HUES48 (cell line): ENCODE results near the gene SIGLEC6.
A peak's percentile ranks its signal among the peaks of the same experiment; 100 is the strongest.

Source experiments
- H3K27ac ChIP-seq: one replicate; pipeline ENCODE4 v1.7.0; 2013; ENCODE audit warnings: low read depth, low read length, inconsistent platforms
- H3K27me3 ChIP-seq: 2 replicates; pipeline ENCODE4 v1.6.1; 2013; ENCODE audit warnings: mild to moderate bottlenecking, low read length; ENCODE audit not compliant: control insufficient read depth, insufficient read depth
- H3K36me3 ChIP-seq: 2 replicates; pipeline ENCODE4 v1.6.1; 2013; ENCODE audit warnings: low read length; ENCODE audit not compliant: control insufficient read depth, insufficient read depth
- H3K4me1 ChIP-seq: 2 replicates; pipeline ENCODE4 v1.6.1; 2013; ENCODE audit warnings: mild to moderate bottlenecking, low read length; ENCODE audit not compliant: control insufficient read depth, insufficient read depth
- H3K4me3 ChIP-seq: 2 replicates; pipeline ENCODE4 v1.5.1; 2013; ENCODE audit warnings: mild to moderate bottlenecking, low read depth, low read length
- H3K9ac ChIP-seq: 2 replicates; pipeline ENCODE4 v1.6.1; 2013; ENCODE audit warnings: mild to moderate bottlenecking, low read depth, low read length, moderate library complexity
- H3K9me3 ChIP-seq: 2 replicates; pipeline ENCODE4 v1.6.1; 2013; ENCODE audit warnings: low read length; ENCODE audit not compliant: control insufficient read depth, insufficient read depth

Gene SIGLEC6

DNA sequence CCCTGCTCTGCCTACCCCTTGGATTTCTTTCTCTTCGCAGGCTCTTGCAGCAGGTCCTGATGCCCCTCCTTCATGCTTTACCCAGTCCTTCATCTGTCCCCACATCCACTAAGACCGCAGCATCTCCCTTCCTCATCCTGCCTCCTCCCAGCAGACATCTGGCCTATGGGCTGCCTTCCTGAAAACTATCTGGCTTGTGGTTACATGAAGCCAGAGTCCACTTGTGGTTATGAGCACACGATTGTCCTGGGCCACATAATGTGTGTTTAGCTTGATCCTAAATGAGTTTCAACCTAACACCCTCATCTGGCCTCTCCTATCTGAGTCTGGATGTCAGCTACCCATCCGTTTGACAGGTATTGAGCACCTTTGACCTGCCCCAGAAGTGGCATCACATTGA lies 34.1 kb upstream of the SIGLEC6 start:
- no peaks in the 10 kb centered on the region; the same call in 1 of the 2 replicates for H3K27me3 ChIP-seq
- no peaks in the 10 kb centered on the region; the same call in none of the 2 replicates for H3K9me3 ChIP-seq
- no peaks in the 10 kb centered on the region for H3K36me3 ChIP-seq
- no peak overlapping the region for H3K27ac ChIP-seq
- H3K4me1 ChIP-seq = no peaks in the 10 kb centered on the region
- no peak overlapping the region for H3K4me3 ChIP-seq
- H3K9ac ChIP-seq = no peak overlapping the region

DNA sequence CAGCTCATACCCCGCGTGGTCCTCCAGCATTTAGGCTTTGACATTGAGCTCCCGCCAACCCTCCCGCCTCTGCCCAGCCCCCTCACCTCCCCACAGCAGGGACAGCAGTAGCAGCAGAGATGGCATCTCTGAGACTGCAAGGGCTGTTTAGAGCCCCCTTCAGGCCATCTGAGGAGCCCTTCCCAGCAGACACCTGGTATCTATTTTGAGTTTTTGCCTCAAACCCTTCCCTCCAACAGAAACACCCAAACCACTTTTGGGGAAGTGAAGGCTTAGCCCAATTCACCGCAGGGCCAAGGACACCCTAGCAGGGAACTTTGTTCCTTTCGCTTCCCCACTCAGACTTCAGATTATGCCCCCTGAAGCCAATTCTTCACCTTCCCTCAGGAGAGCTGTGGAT lies 33.3 kb upstream of the SIGLEC6 start:
- no peaks in the 10 kb centered on the region for H3K4me1 ChIP-seq
- H3K36me3 ChIP-seq = no peaks in the 10 kb centered on the region
- H3K9ac ChIP-seq = no peak overlapping the region
- H3K9me3 ChIP-seq = no peaks in the 10 kb centered on the region; the same call in none of the 2 replicates
- no peaks in the 10 kb centered on the region; the same call in 1 of the 2 replicates for H3K27me3 ChIP-seq
- no peak overlapping the region for H3K4me3 ChIP-seq
- H3K27ac ChIP-seq = no peak overlapping the region

DNA sequence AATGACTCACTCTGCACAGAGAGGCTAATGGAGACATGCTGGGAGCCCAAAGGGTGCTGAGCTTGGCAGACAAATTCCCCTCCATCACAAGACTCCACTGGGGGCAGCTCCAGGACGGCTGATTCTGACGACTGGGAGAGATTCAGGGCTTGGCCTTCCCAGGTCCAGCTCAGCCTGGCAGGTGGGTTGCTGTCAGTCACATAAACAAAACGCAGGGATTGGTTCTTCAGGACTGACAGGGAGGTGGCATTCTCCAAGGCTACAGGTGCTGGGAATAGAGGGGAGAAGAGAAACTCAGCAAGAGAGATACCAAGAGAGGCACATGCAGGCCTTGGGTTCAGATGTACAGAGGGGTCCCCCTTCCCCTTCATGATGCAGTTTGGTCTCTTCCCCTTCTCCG lies 28.9 kb upstream of the SIGLEC6 start:
- Histone ChIP-seq H3K9ac (no peak overlapping the region), H3K36me3 (no peaks in the 10 kb centered on the region), H3K27ac (no peak overlapping the region), H3K4me3 (no peak overlapping the region), H3K4me1 (no peaks in the 10 kb centered on the region), H3K27me3 (no peaks in the 10 kb centered on the region), H3K9me3 (peaks cover 3% of the 10 kb centered on the region)

DNA sequence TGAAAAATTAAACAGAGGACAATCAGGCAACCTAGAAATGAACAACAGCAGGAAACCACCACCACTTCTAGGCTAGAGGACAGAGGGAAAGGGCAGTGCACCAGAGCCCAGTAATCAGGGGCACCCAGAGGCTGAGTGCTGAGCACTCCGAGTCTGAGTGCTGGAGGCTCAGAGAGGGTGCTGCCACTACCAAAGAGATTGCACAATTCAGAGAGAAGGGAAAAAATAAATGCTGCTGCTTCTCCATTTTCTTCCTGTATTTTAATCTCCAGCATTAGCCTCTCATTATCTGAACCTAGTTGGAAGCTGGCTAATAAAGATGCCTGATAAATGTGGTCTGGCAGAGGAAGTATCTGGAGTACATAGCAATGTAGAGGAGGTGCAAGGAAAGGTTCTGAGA lies 27.8 kb upstream of the SIGLEC6 start:
- Histone ChIP-seq H3K9ac (no peak overlapping the region), H3K4me1 (no peaks in the 10 kb centered on the region), H3K4me3 (no peak overlapping the region), H3K27me3 (no peaks in the 10 kb centered on the region), H3K36me3 (no peaks in the 10 kb centered on the region), H3K27ac (no peak overlapping the region), H3K9me3 (peaks cover 3% of the 10 kb centered on the region)

DNA sequence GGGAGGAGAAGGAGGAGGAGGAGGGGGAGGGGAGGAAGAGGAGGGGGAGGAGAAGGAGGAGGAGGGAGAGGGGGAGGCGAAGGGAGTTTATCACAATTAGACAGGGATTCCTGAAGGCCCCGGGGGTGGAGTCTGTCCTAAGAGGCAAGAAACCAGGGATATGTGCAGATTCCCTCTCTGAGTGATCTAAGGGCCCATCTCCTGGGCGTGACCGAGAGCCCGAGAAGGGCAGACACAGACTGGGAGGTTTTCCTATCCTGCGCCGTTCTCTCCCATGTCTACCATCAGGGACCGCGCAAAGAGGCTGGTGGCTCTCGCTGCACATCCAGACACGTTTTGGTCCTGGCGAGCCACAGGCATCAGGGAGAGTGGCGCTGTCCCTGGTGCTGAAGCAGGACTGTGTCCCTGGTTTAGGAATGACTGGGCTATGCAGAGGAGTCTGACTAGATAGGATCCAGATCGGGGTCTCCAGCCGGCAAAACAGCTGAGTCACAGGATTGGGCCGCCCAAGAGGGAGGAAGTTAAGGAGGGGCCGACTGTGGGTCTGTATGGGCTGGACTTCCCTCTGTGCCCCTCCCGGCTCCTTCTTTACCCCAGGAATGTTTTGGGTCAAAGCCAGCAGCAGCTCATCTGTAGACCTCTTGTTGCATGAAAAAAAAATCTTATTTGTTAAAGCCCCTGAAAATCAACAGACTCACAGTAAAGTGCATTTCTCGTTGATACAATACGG lies 21.7 kb upstream of the SIGLEC6 start:
- Histone ChIP-seq H3K9ac (no peak overlapping the region), H3K9me3 (peaks cover 8% of the 10 kb centered on the region; the same call in 1 of the 2 replicates), H3K4me3 (peak overlapping the region; percentile 28; the same call in 1 of the 2 replicates), H3K27ac (no peak overlapping the region), H3K4me1 (0 out of 2 replicates have a peak, but pooled peaks cover 2% of the 10 kb centered on the region), H3K27me3 (no peaks in the 10 kb centered on the region), H3K36me3 (no peaks in the 10 kb centered on the region)

DNA sequence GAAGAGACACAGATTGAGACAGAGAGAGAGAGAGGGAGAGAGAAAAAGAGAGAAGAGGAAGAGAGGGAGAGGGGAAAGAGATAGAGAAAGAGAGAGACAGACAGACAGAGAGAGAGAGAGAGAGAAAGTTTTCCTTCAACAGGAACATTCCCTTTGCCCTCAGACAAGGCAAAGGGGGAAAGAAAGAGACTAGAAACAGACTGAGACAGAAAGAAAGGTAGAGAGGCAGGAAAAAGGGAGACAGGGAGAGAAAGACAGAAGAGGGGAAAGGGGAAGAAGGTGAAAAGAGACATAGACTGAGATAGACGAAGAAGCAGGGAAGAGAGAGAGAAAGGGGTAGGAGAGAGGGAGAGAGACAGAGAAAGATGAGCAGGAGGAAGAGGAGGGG lies 21.1 kb upstream of the SIGLEC6 start:
- Histone ChIP-seq H3K27ac (no peak overlapping the region), H3K27me3 (no peaks in the 10 kb centered on the region), H3K4me1 (0 out of 2 replicates have a peak, but pooled peaks cover 2% of the 10 kb centered on the region), H3K9me3 (peaks cover 8% of the 10 kb centered on the region; the same call in 1 of the 2 replicates), H3K4me3 (no peak overlapping the region), H3K9ac (no peak overlapping the region), H3K36me3 (no peaks in the 10 kb centered on the region)

DNA sequence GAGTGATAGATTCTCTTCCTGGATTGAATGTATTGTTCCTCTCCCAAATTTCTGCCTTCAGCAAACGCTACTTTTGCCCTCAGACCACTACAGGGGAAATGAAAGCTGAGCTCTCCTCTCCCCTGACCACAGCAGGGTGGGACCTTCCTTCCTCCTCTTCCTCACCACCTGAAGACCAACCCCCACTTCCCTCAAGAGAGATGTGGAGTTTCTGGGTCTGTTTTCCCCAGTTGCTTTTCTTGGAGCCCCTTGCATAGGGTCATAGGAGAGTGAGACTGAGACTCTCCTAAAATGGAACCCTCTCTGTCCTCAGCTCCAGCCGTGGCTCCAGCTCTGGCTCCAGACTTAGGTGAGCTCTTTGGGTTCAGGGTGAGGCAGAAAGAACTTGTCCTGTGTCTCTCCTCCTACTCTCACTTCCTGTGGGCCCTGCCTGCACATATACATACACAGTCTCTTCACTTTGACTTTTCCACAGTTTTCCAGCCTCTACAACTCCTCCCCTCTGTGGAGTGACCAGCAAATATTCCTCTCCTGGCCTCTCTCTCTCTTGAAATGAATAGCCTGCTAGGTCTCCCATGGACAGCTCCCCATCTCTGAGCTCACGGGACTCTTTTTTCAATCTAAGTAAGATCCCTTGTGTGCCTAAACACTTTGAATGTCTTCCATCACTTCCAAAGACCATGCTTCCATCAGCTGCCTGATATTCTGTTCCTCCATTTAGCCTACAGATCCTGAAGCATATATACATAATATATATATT lies 20.4 kb upstream of the SIGLEC6 start:
- Histone ChIP-seq H3K9me3 (peaks cover 8% of the 10 kb centered on the region; the same call in 1 of the 2 replicates), H3K9ac (no peak overlapping the region), H3K27me3 (no peaks in the 10 kb centered on the region), H3K4me1 (0 out of 2 replicates have a peak, but pooled peaks cover 2% of the 10 kb centered on the region), H3K27ac (no peak overlapping the region), H3K36me3 (no peaks in the 10 kb centered on the region), H3K4me3 (no peak overlapping the region)

DNA sequence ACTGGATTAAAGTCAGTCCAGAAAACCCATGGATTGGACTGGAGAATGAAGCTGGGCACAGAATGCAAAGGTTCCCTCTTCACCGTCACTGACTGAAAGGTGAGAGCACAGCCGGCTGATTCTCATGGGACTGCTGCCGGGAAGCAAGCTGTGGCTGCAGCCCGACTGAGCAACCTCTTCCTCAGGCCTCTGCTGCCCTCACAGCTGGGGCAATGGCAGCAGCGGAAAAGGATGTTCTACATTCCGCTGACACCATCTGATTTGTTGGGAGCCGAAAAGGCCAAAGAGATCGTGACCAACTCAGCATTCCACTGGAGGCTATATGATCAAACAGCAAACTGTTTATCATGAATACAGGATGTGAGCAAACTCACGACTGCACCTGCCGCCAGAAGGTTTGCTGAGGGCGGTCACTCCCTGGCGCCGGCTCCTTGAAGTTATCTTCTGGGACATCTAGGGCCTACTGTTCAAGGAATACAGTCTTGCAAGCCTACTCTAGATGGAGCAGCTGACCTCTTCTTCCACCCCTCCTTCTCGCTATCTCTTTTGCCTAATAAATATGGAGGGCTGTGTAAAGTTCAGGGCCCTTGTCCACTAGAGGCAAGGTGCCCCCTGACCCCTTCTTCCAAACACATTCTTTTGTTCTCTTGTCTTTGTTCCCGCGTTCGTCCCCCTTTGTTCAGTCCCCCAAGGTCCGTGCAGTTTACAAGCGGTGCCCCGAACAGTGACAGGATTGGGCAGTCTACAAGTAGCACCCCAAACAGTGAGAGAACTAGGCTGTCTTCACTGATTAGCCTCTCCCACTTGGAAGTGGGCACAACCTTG lies 19.6 kb upstream of the SIGLEC6 start:
- no peaks in the 10 kb centered on the region for H3K27me3 ChIP-seq

DNA sequence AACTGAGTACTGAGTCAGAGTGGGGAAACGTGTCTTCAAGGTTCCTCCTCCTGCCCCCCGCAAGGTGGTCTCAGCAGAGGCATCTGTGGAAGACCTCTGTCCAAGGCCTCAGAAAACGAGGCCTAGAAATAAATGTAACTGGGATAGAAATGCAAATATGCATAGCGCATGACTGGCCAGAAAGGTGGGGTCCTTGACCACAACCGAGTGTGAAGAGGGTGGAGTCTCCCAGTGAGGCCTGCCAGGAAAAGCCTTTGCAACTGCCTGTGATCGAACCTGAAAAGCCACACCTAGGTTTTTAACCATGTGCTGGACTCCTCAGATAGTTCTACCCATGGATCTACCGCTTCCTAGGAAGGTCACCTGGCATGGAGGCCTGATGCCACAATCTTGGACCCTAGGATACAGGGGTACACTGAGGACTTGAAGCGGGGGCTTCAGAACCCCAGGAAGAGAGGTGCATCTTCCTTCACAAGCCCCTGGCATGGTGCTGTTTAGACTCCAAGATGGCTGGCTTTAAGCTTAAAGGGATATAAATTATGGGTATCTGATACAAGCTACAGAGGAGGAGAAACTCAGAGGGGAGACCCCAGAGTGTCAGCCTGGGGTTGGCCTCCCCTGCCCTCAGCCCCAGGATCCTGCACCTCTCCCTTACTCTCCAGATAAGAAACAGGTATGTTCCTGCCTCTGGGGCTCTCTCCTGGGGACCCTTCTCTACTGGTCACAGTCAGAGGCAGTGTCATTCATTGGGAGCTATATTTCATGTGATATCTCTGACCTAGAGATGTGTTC lies 18.3 kb upstream of the SIGLEC6 start:
- Histone ChIP-seq H3K9ac (no peak overlapping the region), H3K4me3 (no peak overlapping the region), H3K9me3 (peaks cover 6% of the 10 kb centered on the region; the same call in 1 of the 2 replicates), H3K27me3 (no peaks in the 10 kb centered on the region), H3K4me1 (0 out of 2 replicates have a peak, but pooled peaks cover 2% of the 10 kb centered on the region), H3K36me3 (no peaks in the 10 kb centered on the region), H3K27ac (no peak overlapping the region)

More for the DNA sequence above, 19.6 kb upstream of the SIGLEC6 start:
- Histone ChIP-seq H3K27ac (no peak overlapping the region), H3K9me3 (peaks cover 8% of the 10 kb centered on the region; the same call in 1 of the 2 replicates), H3K4me3 (no peak overlapping the region), H3K36me3 (no peaks in the 10 kb centered on the region), H3K9ac (no peak overlapping the region), H3K4me1 (0 out of 2 replicates have a peak, but pooled peaks cover 2% of the 10 kb centered on the region)

DNA sequence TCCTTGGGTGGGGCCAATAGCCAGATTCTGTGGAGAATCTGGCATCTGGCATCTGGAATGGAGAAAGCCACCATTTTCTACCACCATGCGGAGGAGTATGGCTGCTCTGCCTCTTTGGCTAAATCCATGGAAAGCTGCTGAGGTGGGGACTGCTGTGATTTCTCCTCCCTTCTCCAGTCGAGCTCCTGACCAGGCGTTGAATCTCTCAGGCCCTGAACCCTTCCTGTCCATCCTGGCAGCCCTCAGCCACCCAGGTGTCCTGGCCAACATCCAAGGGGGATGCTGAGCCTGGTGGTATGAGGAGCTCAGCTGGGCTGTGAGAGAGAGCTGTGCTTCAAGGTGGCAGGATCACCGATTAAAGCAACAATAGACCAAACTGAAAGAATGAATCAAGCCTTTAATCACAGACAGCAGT lies 17.4 kb upstream of the SIGLEC6 start:
- Histone ChIP-seq H3K9me3 (peaks cover 10% of the 10 kb centered on the region; the same call in 1 of the 2 replicates), H3K27me3 (no peaks in the 10 kb centered on the region), H3K4me1 (0 out of 2 replicates have a peak, but pooled peaks cover 2% of the 10 kb centered on the region), H3K36me3 (no peaks in the 10 kb centered on the region), H3K9ac (no peak overlapping the region), H3K4me3 (no peak overlapping the region), H3K27ac (no peak overlapping the region)
